Dedifferentiated amniotic fluid mesenchymal stem cell (primary cell): ENCODE data around the gene MTMR3.
A peak's percentile ranks its signal among the peaks of the same experiment; 100 is the strongest.

ENCODE experiments used
- DNase-seq: peaks from one replicate; pipeline ENCODE4 v3.0.0-alpha.2; 2016; ENCODE audit errors: extremely low spot score

The MTMR3 gene

GRCh38 chr22:30026756-30027155 lies 143.8 kb downstream of the MTMR3 start:
- DNase-seq = no peak

GRCh38 chr22:30027169-30027568 lies 144.2 kb downstream of the MTMR3 start:
- DNase-seq = no peak

GRCh38 chr22:30027791-30028190 lies 144.8 kb downstream of the MTMR3 start:
- DNase-seq = no peak

- no peak for DNase-seq
These were observed 145.8 kb downstream of the MTMR3 start for GRCh38 chr22:30028731-30029130.

DNA sequence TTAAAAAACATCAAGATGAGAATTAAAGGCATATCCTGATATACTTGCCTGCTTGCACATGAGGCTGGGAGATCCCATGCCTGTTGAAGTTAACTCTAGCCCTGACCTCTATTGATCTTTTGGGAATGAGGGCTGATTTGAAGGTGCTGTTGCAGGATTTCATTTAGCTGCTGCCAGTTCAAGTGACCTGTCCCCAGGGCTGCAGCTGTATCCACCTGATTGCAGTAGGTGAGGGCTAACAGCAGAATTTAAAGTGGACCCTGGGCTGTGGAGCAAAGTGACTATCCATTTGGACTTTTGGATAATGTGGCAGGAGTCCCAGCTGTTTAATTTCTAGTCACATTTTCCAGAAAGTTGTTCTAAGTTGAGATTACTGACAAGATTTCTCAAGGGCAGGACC lies 146.5 kb downstream of the MTMR3 start:
- no peak for DNase-seq

- no peak for DNase-seq
These were observed 147.4 kb downstream of the MTMR3 start for GRCh38 chr22:30030329-30030728.

- no peak for DNase-seq
These were observed 148.4 kb downstream of the MTMR3 start for GRCh38 chr22:30031328-30031727.

DNA sequence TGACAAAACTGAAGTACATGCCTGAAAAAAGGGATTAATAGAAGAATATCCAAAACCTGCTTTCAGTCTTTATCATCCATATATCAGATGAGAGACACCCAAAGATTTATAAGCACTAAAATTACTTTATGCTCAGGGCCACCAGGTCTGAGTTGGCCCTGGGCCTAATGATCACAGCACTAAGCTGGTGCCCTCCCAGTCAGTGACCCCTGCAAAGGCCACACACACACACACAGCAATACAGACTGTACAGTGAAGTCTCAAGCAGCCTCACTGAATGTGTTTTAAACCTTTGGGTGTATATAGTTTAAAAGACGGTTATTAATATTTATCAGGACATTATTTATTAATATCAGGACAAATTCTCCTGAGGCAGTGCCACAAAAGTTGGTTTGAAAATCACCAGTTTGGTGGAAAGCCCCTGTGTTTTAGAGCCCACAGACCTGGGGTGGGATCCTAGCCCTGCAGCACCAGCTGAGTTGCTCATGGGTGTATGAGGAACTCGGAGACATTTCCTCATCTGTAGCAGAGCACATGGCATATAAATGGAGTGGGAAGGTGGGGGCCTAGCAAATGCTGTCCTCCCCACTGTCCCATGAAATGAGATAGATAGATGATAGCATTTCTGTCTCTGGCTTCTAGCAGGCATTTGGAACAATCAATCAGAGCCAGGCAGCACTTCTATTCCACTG lies 148.9 kb downstream of the MTMR3 start:
- no peak for DNase-seq

DNA sequence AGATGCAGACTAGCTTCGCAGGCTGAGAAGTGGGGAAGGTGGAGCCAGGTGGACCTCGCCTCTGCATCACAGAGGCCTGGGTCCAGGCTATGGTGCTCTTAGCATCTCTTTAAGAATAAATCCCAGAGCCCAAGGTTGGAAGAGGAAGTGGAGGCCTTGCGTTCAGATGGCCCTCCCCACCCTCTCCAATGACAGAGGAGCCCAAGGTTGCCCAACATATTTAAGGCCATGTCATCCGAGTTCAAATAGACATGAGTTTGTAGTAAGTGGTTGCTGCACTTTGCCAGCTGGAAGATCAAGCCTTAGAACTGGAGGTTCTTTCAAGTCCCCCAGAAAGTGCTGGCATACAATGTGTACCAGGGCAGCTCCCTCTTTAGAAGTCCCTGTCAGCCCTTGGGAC lies 150.2 kb downstream of the MTMR3 start:
- no peak for DNase-seq

DNA sequence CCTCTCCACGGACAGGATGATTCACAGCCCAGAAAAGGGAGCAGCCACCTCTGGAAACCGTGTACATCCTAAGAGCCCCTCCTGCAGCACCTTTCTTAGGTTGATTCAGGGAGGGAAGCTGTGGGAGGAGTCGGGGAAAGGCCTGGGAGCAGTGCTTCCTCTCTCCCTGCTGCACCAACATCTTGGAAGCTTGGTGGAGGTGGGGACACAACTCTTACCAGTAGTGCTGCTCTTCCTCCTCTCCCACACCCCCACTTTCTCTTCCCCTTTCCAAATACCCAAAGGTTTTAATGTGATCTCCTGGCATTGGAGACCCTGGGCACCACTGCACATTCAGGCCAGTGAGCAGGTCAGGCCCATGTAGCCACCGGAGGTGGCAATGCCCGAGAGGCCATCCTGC lies 150.9 kb downstream of the MTMR3 start:
- DNase-seq = no peak

DNA sequence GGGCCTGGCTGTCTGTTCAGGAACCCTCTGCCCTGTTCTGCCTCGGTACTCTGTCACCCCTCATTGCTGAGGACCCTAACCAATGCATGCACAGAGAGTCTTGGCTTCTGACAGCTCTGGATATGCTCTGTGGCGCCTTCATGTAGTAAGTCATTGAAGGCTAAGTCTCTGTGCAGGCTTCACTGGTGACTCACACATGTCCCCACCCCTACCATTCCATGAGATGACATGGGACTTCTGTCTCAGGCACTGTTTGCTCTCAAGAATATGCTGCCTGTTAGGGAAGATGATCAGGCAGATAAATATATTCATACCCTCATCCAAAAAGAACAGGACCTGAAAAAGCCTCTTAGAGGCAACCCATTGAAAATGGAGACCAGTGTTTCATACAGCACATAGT lies 153.7 kb downstream of the MTMR3 start:
- no peak for DNase-seq

GRCh38 chr22:30038219-30038618 lies 155.2 kb downstream of the MTMR3 start:
- no peak for DNase-seq

GRCh38 chr22:30040499-30041260 lies 157.7 kb downstream of the MTMR3 start:
- no peak for DNase-seq

DNA sequence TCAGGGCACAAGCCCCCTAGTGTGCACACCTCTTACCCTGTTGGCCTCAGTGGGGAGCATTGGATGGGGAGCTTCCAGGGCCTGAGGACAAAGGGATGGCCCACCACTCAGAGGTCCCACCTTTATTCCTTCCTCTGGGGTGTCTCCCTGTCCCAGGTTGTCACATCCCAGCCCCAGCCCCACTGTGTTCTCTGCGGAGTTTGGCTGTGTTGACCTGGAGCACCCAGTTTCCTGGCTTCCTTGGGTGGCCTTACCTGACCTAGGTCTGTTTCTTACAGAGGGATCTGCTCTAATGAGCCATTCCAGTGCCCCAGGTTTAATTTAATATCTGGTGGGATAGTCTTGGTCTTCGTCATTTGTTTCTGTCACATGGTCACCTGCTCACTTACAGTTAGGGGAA lies 158.5 kb downstream of the MTMR3 start:
- DNase-seq = no peak

GRCh38 chr22:30041881-30042280 lies 158.9 kb downstream of the MTMR3 start:
- DNase-seq = no peak

DNA sequence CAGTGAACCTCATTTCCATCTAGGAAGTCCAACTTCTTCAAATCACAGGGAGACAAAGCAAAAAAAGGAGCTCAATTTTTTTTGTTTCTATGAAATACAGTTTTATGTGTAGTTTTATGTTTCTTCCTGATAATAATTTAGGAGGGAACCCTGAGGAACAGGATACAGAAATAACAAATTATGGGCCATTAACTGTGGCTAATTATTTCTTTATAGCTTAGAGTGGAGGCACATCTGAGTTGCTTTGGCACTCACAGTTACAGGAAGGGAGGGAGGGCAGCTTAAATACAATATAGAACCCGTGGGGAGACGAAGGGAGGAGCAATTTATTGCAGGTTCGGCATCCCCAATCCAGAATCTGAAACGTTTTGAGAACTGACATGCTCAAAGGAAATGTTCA lies 160.2 kb downstream of the MTMR3 start:
- no peak for DNase-seq

- peak; percentile 63 for DNase-seq
These were observed 161.4 kb downstream of the MTMR3 start for GRCh38 chr22:30044369-30044768.

- no peak for DNase-seq
These were observed 162.0 kb downstream of the MTMR3 start for GRCh38 chr22:30044881-30045493.

DNA sequence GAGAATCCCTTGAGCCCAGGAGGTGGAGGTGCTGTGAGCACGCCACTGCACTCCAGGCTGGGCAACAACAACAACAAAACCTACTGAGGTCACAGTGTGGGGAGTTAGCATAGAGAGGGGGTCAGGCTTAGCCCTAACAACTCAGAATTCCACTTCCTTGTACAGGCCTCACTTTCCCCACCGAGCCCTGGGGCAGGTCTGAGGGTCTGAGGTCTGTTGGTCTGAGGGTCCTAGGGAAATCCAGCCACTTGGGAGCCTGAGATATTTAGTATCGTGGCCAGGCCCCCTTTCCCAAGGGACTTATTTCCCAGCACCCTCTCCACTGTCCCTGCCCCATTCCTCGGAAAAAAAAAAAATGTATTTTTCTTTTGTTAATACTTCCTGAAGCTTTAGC lies 162.5 kb downstream of the MTMR3 start:
- DNase-seq = no peak

GRCh38 chr22:30045901-30046715 lies 163.1 kb downstream of the MTMR3 start:
- no peak for DNase-seq

DNA sequence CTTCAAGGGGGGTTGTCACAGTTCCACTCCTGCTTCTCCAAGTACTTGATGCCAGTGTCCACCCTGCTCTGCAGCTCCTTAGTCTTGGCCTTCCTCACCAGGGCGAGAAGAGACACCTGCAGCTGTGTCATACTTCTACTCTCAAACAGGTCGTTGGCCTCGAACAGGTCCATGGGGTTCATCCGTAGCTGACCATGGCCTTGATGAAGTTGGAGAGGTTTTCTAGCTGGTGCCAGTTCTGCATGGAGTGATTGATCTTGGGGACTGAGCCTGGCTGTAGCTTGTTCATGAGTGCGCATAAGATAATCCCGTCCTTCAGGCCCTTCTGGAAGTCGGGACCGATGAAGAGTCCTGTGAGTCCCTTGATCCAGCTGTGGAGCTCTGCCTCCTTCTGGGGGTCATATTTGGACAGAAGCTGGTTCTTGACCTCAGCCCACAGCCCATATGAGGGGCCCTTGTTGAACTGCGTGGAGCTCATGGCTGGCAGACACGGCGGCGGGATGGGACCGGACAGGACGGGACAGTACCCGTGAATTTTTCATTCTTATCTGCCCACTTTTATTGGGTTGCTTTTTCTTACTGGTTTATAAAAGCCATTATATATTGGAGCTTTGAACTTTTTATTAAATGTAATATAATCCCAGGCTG lies 163.9 kb downstream of the MTMR3 start:
- DNase-seq = no peak

DNA sequence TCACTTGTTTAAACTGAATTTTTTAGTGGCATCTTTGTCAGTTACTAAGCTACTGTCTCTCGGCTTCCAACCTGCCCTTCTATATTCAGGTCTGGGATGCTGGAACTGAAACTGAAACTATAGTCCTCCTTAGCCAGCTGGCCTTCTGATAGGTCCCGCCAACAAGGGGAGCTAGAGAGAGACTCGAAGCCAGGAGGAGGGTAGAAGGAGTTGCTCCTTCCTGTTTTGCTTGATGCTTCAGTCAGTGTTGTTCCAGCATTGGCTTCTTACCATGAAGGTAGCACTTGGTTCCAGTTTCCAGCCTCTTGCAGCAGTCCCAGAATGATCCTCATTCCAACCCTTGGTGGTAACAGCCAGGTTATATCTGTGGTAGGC lies 164.4 kb downstream of the MTMR3 start:
- no peak for DNase-seq
